DND-41 (cell line): Measurements from ENCODE around the gene EID2.

ENCODE experiments used
- ATAC-seq: fragments of 200-7000 bp; cut with Tn5 transposase; 3 replicates; pipeline ENCODE4 v1.9.1; 2021; ENCODE audit warnings: low read depth; ENCODE audit not compliant: insufficient read depth
- DNase-seq: peaks from one replicate; pipeline ENCODE4 v3.0.0-alpha.2; 2020
- H2AFZ ChIP-seq: 2 replicates; pipeline ENCODE4 v1.6.0; 2012; ENCODE audit warnings: low read depth, low read length
- H3K27ac ChIP-seq: 2 replicates; pipeline ENCODE4 v1.5.1; 2012; ENCODE audit warnings: low read length, inconsistent platforms
- H3K27me3 ChIP-seq: fragments of 200-600 bp; sonication (generic); 2 replicates; pipeline ENCODE4 v1.6.0; 2012; ENCODE audit warnings: low read length, mild to moderate bottlenecking, inconsistent platforms; ENCODE audit not compliant: insufficient read depth, poor library complexity
- H3K36me3 ChIP-seq: 2 replicates; pipeline ENCODE4 v1.5.1; 2012; ENCODE audit warnings: low read length, inconsistent platforms; ENCODE audit not compliant: insufficient read depth
- H3K4me1 ChIP-seq: 2 replicates; pipeline ENCODE4 v1.5.1; 2012; ENCODE audit warnings: mild to moderate bottlenecking, low read length; ENCODE audit not compliant: insufficient read depth
- H3K4me2 ChIP-seq: 2 replicates; pipeline ENCODE4 v1.6.0; 2012; ENCODE audit warnings: mild to moderate bottlenecking, moderate library complexity, low read length, inconsistent platforms; ENCODE audit not compliant: insufficient read depth
- H3K4me3 ChIP-seq, 2 experiments: fragments of 200-600 bp in 1 of 2; shearing (Covaris generic) in 1 of 2; 2 replicates each; pipeline ENCODE4 v1.5.1; 2012 to 2016; ENCODE audit warnings: inconsistent platforms in 2 of 2, low read length in 2 of 2, mild to moderate bottlenecking in 2 of 2, low read depth in 1 of 2, moderate library complexity in 1 of 2
- H3K79me2 ChIP-seq: 2 replicates; pipeline ENCODE4 v1.6.0; 2012; ENCODE audit warnings: low read length, inconsistent platforms; ENCODE audit not compliant: insufficient read depth
- H3K9ac ChIP-seq: 2 replicates; pipeline ENCODE4 v1.6.0; 2012; ENCODE audit warnings: low read depth, mild to moderate bottlenecking, inconsistent platforms, low read length, moderate library complexity
- H3K9me3 ChIP-seq: 2 replicates; pipeline ENCODE4 v1.5.1; 2012; ENCODE audit warnings: low read length, moderate library complexity, mild to moderate bottlenecking, inconsistent platforms; ENCODE audit not compliant: insufficient read depth, severe bottlenecking
- H4K20me1 ChIP-seq: 2 replicates; pipeline ENCODE4 v1.6.0; 2012; ENCODE audit warnings: low read length; ENCODE audit not compliant: insufficient read depth
- CTCF ChIP-seq: IDR thresholded peaks from 2 replicates; pipeline ENCODE4 v1.5.1; 2012; ENCODE audit warnings: borderline replicate concordance, low read length, moderate library complexity, mild to moderate bottlenecking; ENCODE audit not compliant: poor library complexity, severe bottlenecking; ENCODE audit errors: extremely low read depth
- EZH2 ChIP-seq: IDR thresholded peaks from 3 replicates; pipeline ENCODE4 v1.6.1; 2012; ENCODE audit warnings: borderline replicate concordance, low read depth, mild to moderate bottlenecking, moderate library complexity, low read length, inconsistent platforms; ENCODE audit not compliant: severe bottlenecking

EID2 gene

GRCh38 chr19:39582891-39583625 is 43.1 kb upstream of the EID2 start:
- Histone ChIP-seq H3K27me3 (no peaks in the 10 kb centered on the region), H3K4me1 (no peaks in the 10 kb centered on the region), H4K20me1 (no peaks in the 10 kb centered on the region), H2AFZ (no peak overlapping the region), H3K9me3 (no peaks in the 10 kb centered on the region), H3K9ac (no peak overlapping the region), H3K27ac (no peak overlapping the region), H3K36me3 (no peaks in the 10 kb centered on the region), H3K79me2 (no peaks in the 10 kb centered on the region), H3K4me3 (no peak overlapping the region), H3K4me2 (no peak overlapping the region)
- ATAC-seq (no peak), DNase-seq (no peak)
- no peak for TF ChIP-seq CTCF
- no peak for TF ChIP-seq EZH2

GRCh38 chr19:39582442-39582841 is 42.5 kb upstream of the EID2 start:
- no peaks in the 10 kb centered on the region for H3K27me3 ChIP-seq
- no peak overlapping the region for H3K9ac ChIP-seq
- H4K20me1 ChIP-seq: no peaks in the 10 kb centered on the region
- no peaks in the 10 kb centered on the region for H3K79me2 ChIP-seq
- H3K27ac ChIP-seq: no peak overlapping the region
- TF ChIP-seq CTCF (no peak), EZH2 (no peak)
- no peak overlapping the region for H3K4me3 ChIP-seq
- ATAC-seq: no peak
- H3K36me3 ChIP-seq: no peaks in the 10 kb centered on the region
- H3K9me3 ChIP-seq: no peaks in the 10 kb centered on the region
- DNase-seq: no peak
- no peak overlapping the region for H2AFZ ChIP-seq
- H3K4me1 ChIP-seq: no peaks in the 10 kb centered on the region
- H3K4me2 ChIP-seq: no peak overlapping the region

GRCh38 chr19:39568604-39569003 is 28.6 kb upstream of the EID2 start:
- no peak overlapping the region for H3K9ac ChIP-seq
- H3K4me1 ChIP-seq: no peaks in the 10 kb centered on the region
- no peaks in the 10 kb centered on the region for H3K9me3 ChIP-seq
- no peak for TF ChIP-seq CTCF
- no peaks in the 10 kb centered on the region for H4K20me1 ChIP-seq
- ATAC-seq (no peak), DNase-seq (no peak)
- H3K27me3 ChIP-seq: no peaks in the 10 kb centered on the region
- no peaks in the 10 kb centered on the region for H3K79me2 ChIP-seq
- H3K4me3 ChIP-seq: no peak overlapping the region
- no peak overlapping the region for H2AFZ ChIP-seq
- no peaks in the 10 kb centered on the region for H3K36me3 ChIP-seq
- H3K4me2 ChIP-seq: no peak overlapping the region
- H3K27ac ChIP-seq: no peak overlapping the region
